HUES64 (cell line): Measurements from ENCODE around the gene CD151.

ENCODE experiments used
- H3K27ac ChIP-seq: 2 replicates; pipeline ENCODE4 v1.7.0; 2013; ENCODE audit warnings: low read depth, low read length, inconsistent platforms
- H3K27me3 ChIP-seq: 2 replicates; pipeline ENCODE4 v1.6.1; 2013; ENCODE audit warnings: mild to moderate bottlenecking, low read length; ENCODE audit not compliant: insufficient read depth
- H3K36me3 ChIP-seq: 2 replicates; pipeline ENCODE4 v1.6.1; 2013; ENCODE audit warnings: mild to moderate bottlenecking, low read length; ENCODE audit not compliant: insufficient read depth
- H3K4me1 ChIP-seq: 2 replicates; pipeline ENCODE4 v1.6.1; 2013; ENCODE audit warnings: mild to moderate bottlenecking, low read length, moderate library complexity; ENCODE audit not compliant: insufficient read depth
- H3K4me3 ChIP-seq: 2 replicates; pipeline ENCODE4 v1.5.1; 2013; ENCODE audit warnings: mild to moderate bottlenecking, low read length, moderate library complexity
- H3K9ac ChIP-seq: 2 replicates; pipeline ENCODE4 v1.6.1; 2013; ENCODE audit warnings: mild to moderate bottlenecking, low read depth, low read length
- H3K9me3 ChIP-seq: 2 replicates; pipeline ENCODE4 v1.6.1; 2013; ENCODE audit warnings: low read depth, low read length; ENCODE audit not compliant: insufficient read depth
- WGBS: fragments of 150-250, 120-280 bp; methylation state at CpG from one replicate; pipeline ENCODE4 v1.1.7; 2013; ENCODE audit warnings: missing lambda C conversion rate; 5-methylcytosine and 5-hydroxymethylcytosine counted together

The CD151 gene

DNA sequence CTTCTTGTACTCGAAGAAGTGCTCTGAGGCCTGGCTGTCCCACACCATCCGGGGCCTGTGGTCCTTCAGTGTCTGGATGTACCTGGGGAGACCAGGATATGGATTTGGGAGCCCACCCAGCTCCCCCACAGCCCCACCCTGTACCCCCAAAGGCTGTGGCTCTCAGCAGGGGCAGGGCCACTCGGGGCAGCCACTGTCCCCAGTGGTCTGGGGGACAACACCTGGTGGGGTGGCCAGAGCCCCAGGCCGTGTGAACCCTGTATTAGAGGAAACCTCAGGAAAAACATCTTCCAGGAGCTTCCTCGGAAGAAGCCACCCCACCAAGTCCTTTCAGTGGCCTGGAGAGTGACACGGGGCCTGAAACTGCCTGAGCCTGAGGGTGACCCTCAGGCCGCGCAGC lies 37.7 kb downstream of the CD151 start:
- 0 out of 2 replicates have a peak overlapping the region, but pooled peaks have one; percentile 30 for H3K27ac ChIP-seq
- no peak overlapping the region for H3K9ac ChIP-seq
- H3K4me1 ChIP-seq: no peaks in the 10 kb centered on the region
- peaks cover 25% of the 10 kb centered on the region for H3K36me3 ChIP-seq
- no peaks in the 10 kb centered on the region for H3K9me3 ChIP-seq
- H3K4me3 ChIP-seq: no peak overlapping the region
- WGBS: 83% methylated on average over 8 of the region's 8 CpGs
- H3K27me3 ChIP-seq: no peaks in the 10 kb centered on the region

DNA sequence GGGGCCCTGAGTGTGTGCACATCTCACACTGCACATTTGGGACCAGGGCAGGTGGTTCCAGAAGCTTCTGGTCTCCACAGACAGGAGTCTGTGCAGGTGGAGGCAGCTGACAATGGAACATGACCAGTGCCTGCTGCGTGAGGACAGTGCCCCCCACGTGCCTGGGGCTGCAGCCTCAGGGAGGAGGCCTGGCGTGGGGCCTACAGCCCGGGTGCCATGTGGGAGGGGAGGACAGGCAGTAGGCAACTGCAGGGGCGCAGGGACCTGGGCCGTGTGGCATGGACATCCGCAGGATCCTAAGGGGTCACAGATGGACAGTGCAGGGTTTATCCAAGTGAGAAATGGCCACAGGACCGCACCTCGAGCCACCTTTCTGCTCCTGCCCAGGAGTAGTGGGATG lies 38.7 kb downstream of the CD151 start:
- Histone ChIP-seq H3K9me3 (no peaks in the 10 kb centered on the region), H3K9ac (no peak overlapping the region), H3K4me1 (no peaks in the 10 kb centered on the region), H3K4me3 (no peak overlapping the region), H3K36me3 (peaks cover 23% of the 10 kb centered on the region), H3K27me3 (no peaks in the 10 kb centered on the region), H3K27ac (no peak overlapping the region)
- WGBS: 81% methylated on average over 9 of the region's 9 CpGs

DNA sequence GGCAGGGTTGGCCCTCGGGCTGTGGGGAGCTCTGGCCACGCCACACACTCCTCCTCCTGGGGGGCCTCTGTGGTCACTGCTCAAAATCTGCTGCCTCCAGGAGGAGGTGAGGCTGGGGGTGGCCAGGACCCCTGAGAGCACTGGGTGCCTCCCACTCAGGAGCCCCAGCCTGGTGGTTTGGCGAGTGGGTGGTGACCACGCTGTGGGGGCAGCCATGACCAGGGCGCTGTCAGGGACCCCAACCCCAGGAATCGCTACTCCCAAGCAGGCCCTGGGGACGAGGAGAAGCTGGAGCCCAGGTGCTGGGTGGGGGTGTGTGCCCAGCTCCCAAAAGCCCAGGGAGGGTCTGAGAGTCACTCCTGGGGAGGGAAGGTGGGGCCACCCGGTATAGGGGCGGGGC lies 40.0 kb downstream of the CD151 start:
- Histone ChIP-seq H3K9ac (no peak overlapping the region), H3K27ac (no peak overlapping the region), H3K4me1 (no peaks in the 10 kb centered on the region), H3K36me3 (peaks cover 27% of the 10 kb centered on the region), H3K27me3 (no peaks in the 10 kb centered on the region), H3K4me3 (no peak overlapping the region), H3K9me3 (no peaks in the 10 kb centered on the region)
- 91% methylated on average over 9 of the region's 9 CpGs for WGBS

GRCh38 chr11:873706-874105 lies 41.0 kb downstream of the CD151 start:
- Histone ChIP-seq H3K9ac (no peak overlapping the region), H3K4me3 (no peak overlapping the region), H3K27ac (no peak overlapping the region), H3K36me3 (peaks cover 26% of the 10 kb centered on the region), H3K9me3 (no peaks in the 10 kb centered on the region), H3K4me1 (no peaks in the 10 kb centered on the region), H3K27me3 (no peaks in the 10 kb centered on the region)
- 85% methylated on average over 11 of the region's 12 CpGs for WGBS

DNA sequence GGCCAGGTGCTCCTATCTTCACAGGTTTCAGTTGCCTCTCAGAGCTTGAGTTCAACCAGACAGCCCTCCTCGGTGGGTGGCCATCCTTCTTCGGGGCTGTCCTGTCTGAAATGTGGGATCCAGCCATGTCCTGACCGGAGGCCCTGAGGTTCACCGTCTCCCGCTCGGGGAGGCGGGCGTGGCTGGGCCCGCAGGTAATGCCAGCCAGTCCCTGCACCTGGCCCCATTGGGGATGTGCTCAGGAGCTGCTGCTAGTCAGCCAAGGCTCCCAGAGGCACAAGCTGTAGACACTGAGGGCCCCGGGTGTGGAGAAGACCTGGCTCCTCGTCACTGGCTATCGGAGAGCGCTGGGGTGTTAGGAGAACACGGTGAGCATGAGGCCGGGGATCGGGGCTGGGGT lies 42.5 kb downstream of the CD151 start:
- no peak overlapping the region for H3K9ac ChIP-seq
- no peaks in the 10 kb centered on the region for H3K9me3 ChIP-seq
- peaks cover 32% of the 10 kb centered on the region for H3K36me3 ChIP-seq
- no peaks in the 10 kb centered on the region for H3K4me1 ChIP-seq
- H3K27me3 ChIP-seq: no peaks in the 10 kb centered on the region
- WGBS: 94% methylated on average over 16 of the region's 16 CpGs
- no peak overlapping the region for H3K4me3 ChIP-seq
- no peak overlapping the region for H3K27ac ChIP-seq

- no peak overlapping the region for H3K27ac ChIP-seq
- 94% methylated on average over 21 of the region's 21 CpGs for WGBS
- no peak overlapping the region for H3K4me3 ChIP-seq
- H3K36me3 ChIP-seq: peaks cover 38% of the 10 kb centered on the region
- no peaks in the 10 kb centered on the region for H3K4me1 ChIP-seq
- H3K27me3 ChIP-seq: no peaks in the 10 kb centered on the region
- H3K9ac ChIP-seq: no peak overlapping the region
- H3K9me3 ChIP-seq: no peaks in the 10 kb centered on the region
These were observed 43.1 kb downstream of the CD151 start for GRCh38 chr11:875769-876301.

GRCh38 chr11:876545-876944 lies 43.8 kb downstream of the CD151 start:
- peaks cover 40% of the 10 kb centered on the region for H3K36me3 ChIP-seq
- H3K4me3 ChIP-seq: no peak overlapping the region
- WGBS: 95% methylated on average over 12 of the region's 12 CpGs
- no peaks in the 10 kb centered on the region for H3K4me1 ChIP-seq
- no peak overlapping the region for H3K27ac ChIP-seq
- H3K27me3 ChIP-seq: no peaks in the 10 kb centered on the region
- no peaks in the 10 kb centered on the region for H3K9me3 ChIP-seq
- H3K9ac ChIP-seq: no peak overlapping the region

GRCh38 chr11:877565-877964 lies 44.8 kb downstream of the CD151 start:
- no peak overlapping the region for H3K9ac ChIP-seq
- peaks cover 45% of the 10 kb centered on the region for H3K36me3 ChIP-seq
- WGBS: 87% methylated on average over 11 of the region's 11 CpGs
- no peaks in the 10 kb centered on the region for H3K9me3 ChIP-seq
- no peaks in the 10 kb centered on the region for H3K4me1 ChIP-seq
- H3K27ac ChIP-seq: no peak overlapping the region
- H3K27me3 ChIP-seq: no peaks in the 10 kb centered on the region
- H3K4me3 ChIP-seq: no peak overlapping the region

DNA sequence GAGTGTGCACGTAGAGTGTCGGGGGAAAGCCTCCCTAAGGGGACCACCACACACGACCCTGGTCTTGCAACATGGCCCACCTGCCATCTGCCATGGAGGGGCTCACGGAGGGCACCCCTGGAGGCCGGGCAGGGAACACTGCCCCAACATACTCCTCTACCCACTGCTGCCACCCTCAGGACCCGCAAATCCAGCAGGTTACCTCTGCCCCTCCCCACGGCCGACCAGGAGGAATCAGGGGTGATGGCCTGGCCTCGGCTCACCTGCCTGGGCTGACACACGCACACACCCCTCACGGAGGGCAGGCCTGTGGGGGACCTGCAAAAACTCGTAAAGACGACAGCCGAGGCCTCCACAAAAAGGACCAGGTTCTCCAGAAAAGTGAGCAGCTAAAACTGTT lies 47.7 kb downstream of the CD151 start:
- no peaks in the 10 kb centered on the region for H3K9me3 ChIP-seq
- no peaks in the 10 kb centered on the region for H3K4me1 ChIP-seq
- no peak overlapping the region for H3K27ac ChIP-seq
- no peak overlapping the region for H3K9ac ChIP-seq
- peaks cover 51% of the 10 kb centered on the region for H3K36me3 ChIP-seq
- H3K4me3 ChIP-seq: no peak overlapping the region
- H3K27me3 ChIP-seq: no peaks in the 10 kb centered on the region
- WGBS: 95% methylated on average over 14 of the region's 14 CpGs

- Histone ChIP-seq H3K27me3 (no peaks in the 10 kb centered on the region), H3K9ac (no peak overlapping the region), H3K27ac (no peak overlapping the region), H3K4me1 (no peaks in the 10 kb centered on the region), H3K36me3 (peaks cover 60% of the 10 kb centered on the region), H3K9me3 (no peaks in the 10 kb centered on the region), H3K4me3 (no peak overlapping the region)
- 95% methylated on average over 13 of the region's 14 CpGs for WGBS
These were observed 49.8 kb downstream of the CD151 start for GRCh38 chr11:882596-882995.

GRCh38 chr11:883527-883926 lies 50.8 kb downstream of the CD151 start:
- Histone ChIP-seq H3K4me1 (no peaks in the 10 kb centered on the region), H3K36me3 (peaks cover 57% of the 10 kb centered on the region), H3K4me3 (no peak overlapping the region), H3K9ac (no peak overlapping the region), H3K27me3 (no peaks in the 10 kb centered on the region), H3K27ac (no peak overlapping the region), H3K9me3 (no peaks in the 10 kb centered on the region)
- 86% methylated on average over 10 of the region's 10 CpGs for WGBS

DNA sequence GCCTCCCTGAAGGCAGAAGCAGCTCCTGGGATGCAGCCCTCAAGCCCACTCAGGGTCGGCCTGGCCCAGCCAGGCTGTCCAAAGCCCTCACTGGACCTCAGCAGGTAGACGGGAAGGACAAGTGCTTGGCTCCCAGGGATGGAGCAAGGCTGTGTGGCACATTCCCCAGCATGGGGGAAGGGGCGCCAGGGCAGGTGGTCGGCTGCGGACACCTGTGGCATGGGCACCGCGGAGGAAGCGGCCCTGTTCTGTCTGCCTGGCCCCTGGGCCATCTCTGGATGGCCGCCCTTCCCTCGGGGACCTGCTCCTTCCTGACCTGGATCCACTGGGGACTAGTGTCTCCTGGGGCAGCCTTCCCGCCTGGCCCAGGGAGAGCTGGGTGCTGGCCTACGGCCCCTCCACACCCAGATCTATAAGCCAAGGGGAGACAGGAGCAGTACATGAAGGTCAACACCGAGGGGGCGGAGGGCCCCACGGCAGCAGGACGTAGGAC lies 51.9 kb downstream of the CD151 start:
- H3K4me3 ChIP-seq: no peak overlapping the region
- H3K36me3 ChIP-seq: peaks cover 51% of the 10 kb centered on the region
- WGBS: 89% methylated on average over 16 of the region's 16 CpGs
- H3K9ac ChIP-seq: no peak overlapping the region
- no peaks in the 10 kb centered on the region for H3K4me1 ChIP-seq
- no peaks in the 10 kb centered on the region for H3K27me3 ChIP-seq
- H3K9me3 ChIP-seq: no peaks in the 10 kb centered on the region
- no peak overlapping the region for H3K27ac ChIP-seq
